ENCODE results near the gene ELMO1. TPM values are rescaled to one million over a fixed set of nuclear protein-coding genes. Genes with fewer than 3 reads are reported as not detected.

ELMO1 gene
- total and polyA plus RNA-seq, 4 donors: 6.7 to 51.5 (median 14.8) TPM

DNA sequence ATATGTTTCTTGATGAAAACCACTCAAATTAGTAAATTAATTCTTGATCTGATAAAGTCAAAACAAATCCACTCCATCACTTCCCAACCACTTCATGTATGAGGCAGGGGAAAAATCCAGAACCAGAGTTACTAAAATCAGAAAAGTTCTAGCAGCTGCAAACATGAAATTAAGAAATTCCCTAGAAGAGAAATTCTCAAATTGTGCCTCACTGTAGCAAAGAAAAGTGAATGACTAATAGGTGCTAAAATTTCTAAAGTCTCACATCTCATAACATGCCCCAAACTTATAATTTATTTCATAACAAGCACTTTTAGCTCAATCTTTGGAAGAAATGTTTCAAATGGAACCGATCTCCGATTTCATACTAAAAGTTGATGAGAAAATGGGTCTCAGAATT lies 379.3 kb downstream of the ELMO1 start (continued):
- TF ChIP-seq JUND (IDR thresholded peaks at IDR 0.05) (no peak), FOXA1 (IDR thresholded peaks at IDR 0.05) (no peak), EGR1 (IDR thresholded peaks at IDR 0.05; ENCODE audit: low read depth in 2 of 2) (no peak)

DNA sequence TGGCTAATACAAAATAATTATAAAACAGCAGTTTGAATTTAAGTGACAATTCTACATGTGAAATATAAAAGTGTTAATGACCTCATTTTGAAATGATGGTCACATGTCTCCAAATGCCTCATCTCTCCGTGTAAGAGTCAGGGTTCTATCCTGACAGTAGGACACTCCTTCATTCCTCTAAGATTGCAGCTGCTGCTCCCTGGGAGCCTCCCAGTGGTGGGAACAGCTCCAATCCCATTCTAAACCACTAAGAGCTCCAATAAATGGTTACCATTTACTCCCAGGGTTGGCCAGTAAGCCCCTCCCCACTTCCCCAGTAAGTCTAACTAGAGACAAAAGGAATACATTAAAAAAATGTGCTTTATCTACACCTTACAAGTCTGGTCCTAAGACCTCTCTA lies 379.8 kb downstream of the ELMO1 start:
- Histone ChIP-seq H3K9me3 (ENCODE audit: control insufficient read depth in 4 of 4, low read length in 3 of 4) (no peaks in the 10 kb centered on the region), H3K4me1 (ENCODE audit: control insufficient read depth in 4 of 4, insufficient read depth in 4 of 4, low read length in 3 of 4) (no peaks in the 10 kb centered on the region), H3K27ac (ENCODE audit: low read depth in 1 of 2, low read length in 2 of 2) (no peak overlapping the region), H3K36me3 (ENCODE audit: control insufficient read depth in 4 of 4, insufficient read depth in 3 of 4, low read depth in 1 of 4, low read length in 3 of 4) (no peaks in the 10 kb centered on the region), H3K9ac (ENCODE audit: low read depth in 1 of 2, low read length in 2 of 2) (no peak overlapping the region), H3K4me3 (ENCODE audit: low read depth in 1 of 3, low read length in 3 of 3) (no peak overlapping the region), H3K27me3 (ENCODE audit: control insufficient read depth in 4 of 4, insufficient read depth in 4 of 4, low read length in 3 of 4) (no peaks in the 10 kb centered on the region)
- 77% methylated on average over 1 of the region's 1 CpG for WGBS
- DNase-seq (ENCODE audit: low spot score): no peak
- TF ChIP-seq SP1 (IDR thresholded peaks at IDR 0.05) (no peak), HNF4A (conservative IDR thresholded peaks at IDR 0.05) (no peak), FOXA2 (IDR thresholded peaks at IDR 0.05) (no peak), HNF4G (IDR thresholded peaks at IDR 0.05) (no peak), NR2F2 (IDR thresholded peaks at IDR 0.05) (no peak), GABPA (IDR thresholded peaks at IDR 0.05 in 1 of 2, conservative IDR thresholded peaks at IDR 0.05 in 1 of 2) (no peak), FOXA1 (IDR thresholded peaks at IDR 0.05) (no peak), RXRA (IDR thresholded peaks at IDR 0.05) (no peak), EGR1 (IDR thresholded peaks at IDR 0.05; ENCODE audit: low read depth in 2 of 2) (no peak), RAD21 (IDR thresholded peaks at IDR 0.05) (no peak), TAF1 (conservative IDR thresholded peaks at IDR 0.05) (no peak), JUND (IDR thresholded peaks at IDR 0.05) (no peak), YY1 (IDR thresholded peaks at IDR 0.05) (no peak)
- TF ChIP-seq, protein P1, sequence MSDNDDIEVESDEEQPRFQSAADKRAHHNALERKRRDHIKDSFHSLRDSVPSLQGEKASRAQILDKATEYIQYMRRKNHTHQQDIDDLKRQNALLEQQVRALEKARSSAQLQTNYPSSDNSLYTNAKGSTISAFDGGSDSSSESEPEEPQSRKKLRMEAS (IDR thresholded peaks at IDR 0.05): no peak
- TF ChIP-seq, protein P2, sequence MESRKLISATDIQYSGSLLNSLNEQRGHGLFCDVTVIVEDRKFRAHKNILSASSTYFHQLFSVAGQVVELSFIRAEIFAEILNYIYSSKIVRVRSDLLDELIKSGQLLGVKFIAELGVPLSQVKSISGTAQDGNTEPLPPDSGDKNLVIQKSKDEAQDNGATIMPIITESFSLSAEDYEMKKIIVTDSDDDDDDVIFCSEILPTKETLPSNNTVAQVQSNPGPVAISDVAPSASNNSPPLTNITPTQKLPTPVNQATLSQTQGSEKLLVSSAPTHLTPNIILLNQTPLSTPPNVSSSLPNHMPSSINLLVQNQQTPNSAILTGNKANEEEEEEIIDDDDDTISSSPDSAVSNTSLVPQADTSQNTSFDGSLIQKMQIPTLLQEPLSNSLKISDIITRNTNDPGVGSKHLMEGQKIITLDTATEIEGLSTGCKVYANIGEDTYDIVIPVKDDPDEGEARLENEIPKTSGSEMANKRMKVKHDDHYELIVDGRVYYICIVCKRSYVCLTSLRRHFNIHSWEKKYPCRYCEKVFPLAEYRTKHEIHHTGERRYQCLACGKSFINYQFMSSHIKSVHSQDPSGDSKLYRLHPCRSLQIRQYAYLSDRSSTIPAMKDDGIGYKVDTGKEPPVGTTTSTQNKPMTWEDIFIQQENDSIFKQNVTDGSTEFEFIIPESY (IDR thresholded peaks at IDR 0.05): no peak
- TF ChIP-seq, protein P3, sequence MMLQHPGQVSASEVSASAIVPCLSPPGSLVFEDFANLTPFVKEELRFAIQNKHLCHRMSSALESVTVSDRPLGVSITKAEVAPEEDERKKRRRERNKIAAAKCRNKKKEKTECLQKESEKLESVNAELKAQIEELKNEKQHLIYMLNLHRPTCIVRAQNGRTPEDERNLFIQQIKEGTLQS (IDR thresholded peaks at IDR 0.05): no peak
- TF ChIP-seq, protein P4, sequence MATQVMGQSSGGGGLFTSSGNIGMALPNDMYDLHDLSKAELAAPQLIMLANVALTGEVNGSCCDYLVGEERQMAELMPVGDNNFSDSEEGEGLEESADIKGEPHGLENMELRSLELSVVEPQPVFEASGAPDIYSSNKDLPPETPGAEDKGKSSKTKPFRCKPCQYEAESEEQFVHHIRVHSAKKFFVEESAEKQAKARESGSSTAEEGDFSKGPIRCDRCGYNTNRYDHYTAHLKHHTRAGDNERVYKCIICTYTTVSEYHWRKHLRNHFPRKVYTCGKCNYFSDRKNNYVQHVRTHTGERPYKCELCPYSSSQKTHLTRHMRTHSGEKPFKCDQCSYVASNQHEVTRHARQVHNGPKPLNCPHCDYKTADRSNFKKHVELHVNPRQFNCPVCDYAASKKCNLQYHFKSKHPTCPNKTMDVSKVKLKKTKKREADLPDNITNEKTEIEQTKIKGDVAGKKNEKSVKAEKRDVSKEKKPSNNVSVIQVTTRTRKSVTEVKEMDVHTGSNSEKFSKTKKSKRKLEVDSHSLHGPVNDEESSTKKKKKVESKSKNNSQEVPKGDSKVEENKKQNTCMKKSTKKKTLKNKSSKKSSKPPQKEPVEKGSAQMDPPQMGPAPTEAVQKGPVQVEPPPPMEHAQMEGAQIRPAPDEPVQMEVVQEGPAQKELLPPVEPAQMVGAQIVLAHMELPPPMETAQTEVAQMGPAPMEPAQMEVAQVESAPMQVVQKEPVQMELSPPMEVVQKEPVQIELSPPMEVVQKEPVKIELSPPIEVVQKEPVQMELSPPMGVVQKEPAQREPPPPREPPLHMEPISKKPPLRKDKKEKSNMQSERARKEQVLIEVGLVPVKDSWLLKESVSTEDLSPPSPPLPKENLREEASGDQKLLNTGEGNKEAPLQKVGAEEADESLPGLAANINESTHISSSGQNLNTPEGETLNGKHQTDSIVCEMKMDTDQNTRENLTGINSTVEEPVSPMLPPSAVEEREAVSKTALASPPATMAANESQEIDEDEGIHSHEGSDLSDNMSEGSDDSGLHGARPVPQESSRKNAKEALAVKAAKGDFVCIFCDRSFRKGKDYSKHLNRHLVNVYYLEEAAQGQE (IDR thresholded peaks at IDR 0.05): no peak
- TF ChIP-seq, protein P5, sequence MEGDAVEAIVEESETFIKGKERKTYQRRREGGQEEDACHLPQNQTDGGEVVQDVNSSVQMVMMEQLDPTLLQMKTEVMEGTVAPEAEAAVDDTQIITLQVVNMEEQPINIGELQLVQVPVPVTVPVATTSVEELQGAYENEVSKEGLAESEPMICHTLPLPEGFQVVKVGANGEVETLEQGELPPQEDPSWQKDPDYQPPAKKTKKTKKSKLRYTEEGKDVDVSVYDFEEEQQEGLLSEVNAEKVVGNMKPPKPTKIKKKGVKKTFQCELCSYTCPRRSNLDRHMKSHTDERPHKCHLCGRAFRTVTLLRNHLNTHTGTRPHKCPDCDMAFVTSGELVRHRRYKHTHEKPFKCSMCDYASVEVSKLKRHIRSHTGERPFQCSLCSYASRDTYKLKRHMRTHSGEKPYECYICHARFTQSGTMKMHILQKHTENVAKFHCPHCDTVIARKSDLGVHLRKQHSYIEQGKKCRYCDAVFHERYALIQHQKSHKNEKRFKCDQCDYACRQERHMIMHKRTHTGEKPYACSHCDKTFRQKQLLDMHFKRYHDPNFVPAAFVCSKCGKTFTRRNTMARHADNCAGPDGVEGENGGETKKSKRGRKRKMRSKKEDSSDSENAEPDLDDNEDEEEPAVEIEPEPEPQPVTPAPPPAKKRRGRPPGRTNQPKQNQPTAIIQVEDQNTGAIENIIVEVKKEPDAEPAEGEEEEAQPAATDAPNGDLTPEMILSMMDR (IDR thresholded peaks at IDR 0.05; ENCODE audit: low read depth, low read length, missing input control): no peak

All from liver (tissue), 9 donors.